ENCODE results near the gene RIF1.

DNA sequence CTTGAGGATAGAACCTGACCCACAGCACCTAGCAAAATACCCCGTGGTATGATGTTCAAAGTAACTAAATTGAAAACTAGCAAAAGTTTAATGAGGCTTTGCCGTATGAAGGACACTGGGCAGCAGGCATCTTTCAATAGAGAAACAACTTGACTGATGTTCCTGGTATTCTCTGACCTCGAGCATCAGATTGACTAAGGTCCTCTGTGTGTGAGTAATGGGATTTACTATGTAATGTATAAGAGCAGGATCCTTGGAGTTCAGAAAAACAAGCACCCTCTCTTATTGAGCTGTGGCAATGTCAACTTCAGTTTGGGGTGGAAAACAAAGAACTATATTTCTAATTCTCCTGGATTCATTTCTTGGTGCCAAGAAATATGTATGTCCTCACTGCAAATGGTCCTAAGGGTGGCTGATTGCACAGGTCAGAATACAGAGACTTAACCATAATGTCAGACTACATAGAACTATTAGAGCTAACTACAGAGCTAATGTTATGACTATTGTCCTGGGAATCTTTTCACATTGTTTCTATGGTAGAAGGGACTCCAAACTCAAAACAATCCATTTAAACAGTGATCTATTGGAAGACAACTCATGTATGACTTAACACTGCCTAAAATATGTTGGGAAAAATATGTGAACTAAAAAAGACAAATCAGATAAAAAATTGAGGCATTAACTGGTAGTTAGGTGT, 47.9 kb upstream of the RIF1 start:
- no peak for TF ChIP-seq POLR2A (IDR thresholded peaks at IDR 0.05; ENCODE audit: extremely low read depth, insufficient read length)
- TF ChIP-seq, protein P1, sequence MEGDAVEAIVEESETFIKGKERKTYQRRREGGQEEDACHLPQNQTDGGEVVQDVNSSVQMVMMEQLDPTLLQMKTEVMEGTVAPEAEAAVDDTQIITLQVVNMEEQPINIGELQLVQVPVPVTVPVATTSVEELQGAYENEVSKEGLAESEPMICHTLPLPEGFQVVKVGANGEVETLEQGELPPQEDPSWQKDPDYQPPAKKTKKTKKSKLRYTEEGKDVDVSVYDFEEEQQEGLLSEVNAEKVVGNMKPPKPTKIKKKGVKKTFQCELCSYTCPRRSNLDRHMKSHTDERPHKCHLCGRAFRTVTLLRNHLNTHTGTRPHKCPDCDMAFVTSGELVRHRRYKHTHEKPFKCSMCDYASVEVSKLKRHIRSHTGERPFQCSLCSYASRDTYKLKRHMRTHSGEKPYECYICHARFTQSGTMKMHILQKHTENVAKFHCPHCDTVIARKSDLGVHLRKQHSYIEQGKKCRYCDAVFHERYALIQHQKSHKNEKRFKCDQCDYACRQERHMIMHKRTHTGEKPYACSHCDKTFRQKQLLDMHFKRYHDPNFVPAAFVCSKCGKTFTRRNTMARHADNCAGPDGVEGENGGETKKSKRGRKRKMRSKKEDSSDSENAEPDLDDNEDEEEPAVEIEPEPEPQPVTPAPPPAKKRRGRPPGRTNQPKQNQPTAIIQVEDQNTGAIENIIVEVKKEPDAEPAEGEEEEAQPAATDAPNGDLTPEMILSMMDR (IDR thresholded peaks at IDR 0.05; ENCODE audit: low read depth, low read length), result no peak
- no peak for TF ChIP-seq MYC (IDR thresholded peaks at IDR 0.05; ENCODE audit: low read depth, low read length)
